Fibroblast of the aortic adventitia (primary cell): ENCODE measurements around the gene BCR. TPM values are rescaled to one million over a fixed set of nuclear protein-coding genes. Genes with fewer than 3 reads are reported as not detected.

ENCODE experiments used
- DNase-seq: peaks from one replicate; pipeline ENCODE4 v3.0.0-alpha.2; 2010; ENCODE audit warnings: low read depth
- H3K4me3 ChIP-seq: 2 replicates; pipeline ENCODE4 v1.5.1; 2011; ENCODE audit warnings: low read depth, mild to moderate bottlenecking, control low read depth, low read length, moderate library complexity
- CTCF ChIP-seq: IDR thresholded peaks from 2 replicates; pipeline ENCODE4 v1.5.1; 2011; ENCODE audit warnings: mild to moderate bottlenecking, low read length, control low read depth, inconsistent platforms; ENCODE audit not compliant: insufficient read depth
- total RNA-seq: library from RNA; depleted of rRNA; stranded (reverse); fragments of >200 nt; gene quantifications from 2 replicates; pipeline ENCODE4 v1.2.3, GENCODE V29; 2012; ENCODE audit warnings: low replicate concordance

Gene BCR
- total RNA-seq, 1 donor = 37.3 TPM

- DNase-seq = no peak
- TF ChIP-seq CTCF = no peak
Measured at GRCh38 chr22:23182309-23183060, 2.2 kb downstream of the BCR start.

GRCh38 chr22:23183061-23183698, 2.9 kb downstream of the BCR start:
- no peak for TF ChIP-seq CTCF
- peak; percentile 53 for DNase-seq
- peak overlapping the region; percentile 89 for H3K4me3 ChIP-seq

More at GRCh38 chr22:23182309-23183060, 2.2 kb downstream of the BCR start:
- H3K4me3 ChIP-seq = peak overlapping the region; percentile 89

GRCh38 chr22:23184100-23184763, 3.9 kb downstream of the BCR start:
- DNase-seq = no peak
- no peak for TF ChIP-seq CTCF
- H3K4me3 ChIP-seq = no peak overlapping the region

- no peak overlapping the region for H3K4me3 ChIP-seq
- no peak for TF ChIP-seq CTCF
- no peak for DNase-seq
Measured at GRCh38 chr22:23184764-23185113, 4.4 kb downstream of the BCR start.

GRCh38 chr22:23187211-23187610, 6.9 kb downstream of the BCR start:
- H3K4me3 ChIP-seq = no peak overlapping the region
- no peak for TF ChIP-seq CTCF
- no peak for DNase-seq

- TF ChIP-seq CTCF = no peak
- DNase-seq = peak; percentile 49
Measured at GRCh38 chr22:23187871-23188700, 7.8 kb downstream of the BCR start.

More at GRCh38 chr22:23187871-23188700, 7.8 kb downstream of the BCR start:
- H3K4me3 ChIP-seq = no peak overlapping the region
